ENCODE measurements around the gene ANGEL1. TPM values are rescaled to one million over a fixed set of nuclear protein-coding genes. Genes with fewer than 3 reads are reported as not detected.

The ANGEL1 gene
- total RNA-seq, 2 donors from 2014 or later = 12.4 to 14.4 TPM

GRCh38 chr14:76770521-76771436 is 41.9 kb downstream of the ANGEL1 start:
- intact Hi-C loops (cut with DNase I) = no loop called here

GRCh38 chr14:76769636-76770292 is 42.9 kb downstream of the ANGEL1 start:
- intact Hi-C loops (cut with DNase I) = no loop called here
- DNase-seq (ENCODE audit: low spot score) = peak; percentile 77

More at GRCh38 chr14:76770521-76771436, 41.9 kb downstream of the ANGEL1 start:
- DNase-seq (ENCODE audit: low spot score) = peak; percentile 48

- peak; percentile 49 for DNase-seq (ENCODE audit: low spot score)
- intact Hi-C loops (cut with DNase I) = no loop called here
Measured at GRCh38 chr14:76768671-76769500, 43.8 kb downstream of the ANGEL1 start.

GRCh38 chr14:76767681-76768656 is 44.7 kb downstream of the ANGEL1 start:
- intact Hi-C loops (cut with DNase I) = no loop called here
- peak; percentile 88 for DNase-seq (ENCODE audit: low spot score)

GRCh38 chr14:76765461-76765931 is 47.2 kb downstream of the ANGEL1 start:
- peak; percentile 62 for DNase-seq (ENCODE audit: low spot score)
- intact Hi-C loops (cut with DNase I) = no loop called here

GRCh38 chr14:76763096-76764041 is 49.3 kb downstream of the ANGEL1 start:
- intact Hi-C loops (cut with DNase I) = no loop called here
- no peak for DNase-seq (ENCODE audit: low spot score)

GRCh38 chr14:76762411-76763095 is 50.1 kb downstream of the ANGEL1 start:
- intact Hi-C loops (cut with DNase I) = no loop called here
- no peak for DNase-seq (ENCODE audit: low spot score)

GRCh38 chr14:76761960-76762410 is 50.7 kb downstream of the ANGEL1 start:
- no peak for DNase-seq (ENCODE audit: low spot score)
- intact Hi-C loops (cut with DNase I) = no loop called here

GRCh38 chr14:76761136-76761959 is 51.3 kb downstream of the ANGEL1 start, which contains the start of gene VASH1:
Gene VASH1 (plus strand): TSS chr14:76761468. CDS start chr14:76762822, 1,354 bp downstream.
- peak; percentile 93 for DNase-seq (ENCODE audit: low spot score)
- intact Hi-C loops (cut with DNase I) = no loop called here

- DNase-seq (ENCODE audit: low spot score) = no peak
- intact Hi-C loops (cut with DNase I) = no loop called here
Measured at GRCh38 chr14:76760331-76761135, 52.1 kb downstream of the ANGEL1 start.

- intact Hi-C loops (cut with DNase I) = no loop called here
Measured at GRCh38 chr14:76759589-76759988, 53.1 kb downstream of the ANGEL1 start.

GRCh38 chr14:76756371-76756750 is 56.3 kb downstream of the ANGEL1 start:
- no peak for DNase-seq (ENCODE audit: low spot score)
- intact Hi-C loops (cut with DNase I) = no loop called here

More at GRCh38 chr14:76759589-76759988, 53.1 kb downstream of the ANGEL1 start:
- DNase-seq (ENCODE audit: low spot score) = no peak

GRCh38 chr14:76755610-76756370 is 56.9 kb downstream of the ANGEL1 start:
- no peak for DNase-seq (ENCODE audit: low spot score)
- intact Hi-C loops (cut with DNase I) = no loop called here

- intact Hi-C loops (cut with DNase I) = no loop called here
- DNase-seq (ENCODE audit: low spot score) = no peak
Measured at GRCh38 chr14:76754586-76754985, 58.1 kb downstream of the ANGEL1 start.

Data from posterior vena cava (tissue), 2 donors.